ENCODE data around the gene MS4A2.
"Not testable (repeated sequence)": the region's sequence is repeated elsewhere in the genome, so short reads cannot be mapped to it uniquely, and the experiment has no call there.

The MS4A2 gene

GRCh38 chr11:60101368-60101767, 12.9 kb downstream of the MS4A2 start:
- not testable (repeated sequence) for DNase-seq (ENCODE audit: low read depth)

GRCh38 chr11:60104471-60105115, 16.1 kb downstream of the MS4A2 start:
- DNase-seq (ENCODE audit: low read depth), result not testable (repeated sequence)

- DNase-seq (ENCODE audit: low read depth), result not testable (repeated sequence)
Observed at GRCh38 chr11:60108631-60109030, 20.2 kb downstream of the MS4A2 start.

- DNase-seq (ENCODE audit: low read depth), result no peak
Observed at GRCh38 chr11:60111793-60112192, 23.3 kb downstream of the MS4A2 start.

GRCh38 chr11:60116996-60117790, 28.7 kb downstream of the MS4A2 start:
- DNase-seq (ENCODE audit: low read depth), result no peak

- no peak for DNase-seq (ENCODE audit: low read depth)
Observed at GRCh38 chr11:60118338-60118737, 29.9 kb downstream of the MS4A2 start.

GRCh38 chr11:60119710-60120109, 31.2 kb downstream of the MS4A2 start:
- DNase-seq (ENCODE audit: low read depth), result no peak

GRCh38 chr11:60121264-60121663, 32.8 kb downstream of the MS4A2 start:
- DNase-seq (ENCODE audit: low read depth), result no peak

GRCh38 chr11:60122414-60123036, 34.1 kb downstream of the MS4A2 start:
- DNase-seq (ENCODE audit: low read depth), result no peak

GRCh38 chr11:60124802-60125432, 36.5 kb downstream of the MS4A2 start:
- DNase-seq (ENCODE audit: low read depth), result no peak

GRCh38 chr11:60125956-60126585, 37.6 kb downstream of the MS4A2 start:
- no peak for DNase-seq (ENCODE audit: low read depth)

GRCh38 chr11:60127311-60127811, 38.9 kb downstream of the MS4A2 start:
- DNase-seq (ENCODE audit: low read depth), result no peak

GRCh38 chr11:60128376-60128775, 39.9 kb downstream of the MS4A2 start:
- no peak for DNase-seq (ENCODE audit: low read depth)

GRCh38 chr11:60128866-60129265, 40.4 kb downstream of the MS4A2 start:
- DNase-seq (ENCODE audit: low read depth), result not testable (repeated sequence)

- DNase-seq (ENCODE audit: low read depth), result no peak
Observed at GRCh38 chr11:60129853-60130252, 41.4 kb downstream of the MS4A2 start.

- DNase-seq (ENCODE audit: low read depth), result no peak
Observed at GRCh38 chr11:60130496-60130895, 42.0 kb downstream of the MS4A2 start.

GRCh38 chr11:60131912-60132311, 43.4 kb downstream of the MS4A2 start:
- no peak for DNase-seq (ENCODE audit: low read depth)

GRCh38 chr11:60133917-60134316, 45.5 kb downstream of the MS4A2 start:
- no peak for DNase-seq (ENCODE audit: low read depth)

GRCh38 chr11:60143768-60144167, 55.3 kb downstream of the MS4A2 start:
- DNase-seq (ENCODE audit: low read depth), result no peak

GRCh38 chr11:60145677-60146076, 57.2 kb downstream of the MS4A2 start:
- DNase-seq (ENCODE audit: low read depth), result no peak

All from non-pigmented ciliary epithelial cell (primary cell).